ENCODE data around the gene TRPV4.
"Not testable (repeated sequence)": the region's sequence is repeated elsewhere in the genome, so short reads cannot be mapped to it uniquely, and the experiment has no call there.

TRPV4 gene

GRCh38 chr12:109833307-109834189, at the start of gene TRPV4:
Gene TRPV4 (minus strand): TSS chr12:109833398. CDS start chr12:109814796, 18,602 bp downstream.
- no peak for DNase-seq

- no peak for DNase-seq
Observed at GRCh38 chr12:109881752-109882151, 48.6 kb upstream of the TRPV4 start.

- DNase-seq, result no peak
Observed at GRCh38 chr12:109880938-109881337, 47.7 kb upstream of the TRPV4 start.

DNA sequence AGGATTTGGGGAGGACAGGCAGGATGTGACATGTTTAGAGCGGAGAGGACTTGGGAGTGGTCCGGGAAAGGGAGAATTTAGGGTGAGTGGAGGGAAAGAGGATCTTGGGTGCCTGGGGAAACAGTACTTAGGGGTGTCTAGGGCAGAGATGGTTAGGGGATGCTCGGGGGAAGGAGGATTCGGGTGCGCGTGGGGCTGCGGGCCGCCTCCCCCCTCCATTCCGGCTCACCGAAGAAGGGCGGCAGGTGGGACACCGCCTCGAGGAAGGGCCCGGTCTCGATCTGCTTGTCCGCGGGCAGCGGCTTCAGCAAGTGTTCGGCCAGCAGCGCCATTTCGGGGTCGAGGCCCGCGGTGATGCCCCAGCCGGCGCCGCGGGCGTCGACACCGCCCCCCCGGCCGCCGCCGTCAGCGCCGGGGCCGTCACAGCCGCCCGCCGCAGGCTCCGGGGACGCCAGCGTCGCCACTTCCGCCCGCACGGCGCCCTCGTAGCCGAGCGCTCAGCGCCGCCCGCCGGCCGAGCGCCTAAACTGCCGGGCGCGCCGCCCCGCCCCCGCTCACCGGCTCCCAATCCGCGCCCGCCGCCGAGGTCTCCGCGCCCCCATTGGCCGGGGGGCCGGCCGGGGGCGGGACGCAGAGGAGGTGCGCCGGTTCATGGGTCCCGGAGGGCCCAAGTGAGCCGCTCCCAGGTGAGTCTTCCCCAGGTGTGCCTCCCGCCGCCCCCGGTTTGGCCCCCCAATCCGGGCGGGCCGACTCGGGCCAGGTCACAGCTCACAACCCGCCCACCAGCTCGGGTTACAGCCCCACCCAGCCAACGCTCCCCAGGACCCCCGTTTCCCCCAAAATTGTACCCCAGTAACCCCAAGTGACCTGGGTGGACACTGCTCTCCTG, 47.1 kb upstream of the TRPV4 start, which contains the start of gene GLTP:
Gene GLTP, minus strand, starts transcription at position 499 of the 889 bp plus-strand sequence. Its CDS starts 167 bp downstream, at position 332.
- peak in 54 of 58 donors; percentile 14 to 87 (median 75) for DNase-seq

GRCh38 chr12:109879351-109880042, 46.3 kb upstream of the TRPV4 start:
- peak in 15 of 58 donors; percentile 4 to 55 (median 33) for DNase-seq

- peak in 1 of 58 donors; percentile 23 for DNase-seq
Observed at GRCh38 chr12:109878749-109879148, 45.6 kb upstream of the TRPV4 start.

DNA sequence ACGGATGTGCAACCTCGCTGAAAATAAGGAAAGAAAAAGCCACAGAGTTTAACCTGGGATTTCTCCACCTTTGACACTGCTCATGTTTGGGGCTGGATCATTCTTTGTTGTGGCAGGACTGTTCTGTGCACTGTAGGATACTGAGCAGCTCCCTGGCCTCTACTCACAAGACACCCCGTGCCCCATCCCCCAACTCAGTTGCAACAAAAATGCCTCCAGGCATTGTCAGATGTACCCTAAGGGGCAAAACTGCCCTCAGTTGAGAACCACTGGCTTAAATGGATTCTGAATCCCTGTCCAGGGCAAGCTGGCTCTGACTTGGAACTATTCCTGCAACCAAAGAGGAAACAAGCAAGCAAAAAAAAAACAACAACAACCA, 45.0 kb upstream of the TRPV4 start:
- DNase-seq, result peak in 10 of 58 donors; percentile 11 to 71 (median 46)

- DNase-seq, result peak in 31 of 58 donors; percentile 11 to 71 (median 40)
Observed at GRCh38 chr12:109877504-109878246, 44.5 kb upstream of the TRPV4 start.

DNA sequence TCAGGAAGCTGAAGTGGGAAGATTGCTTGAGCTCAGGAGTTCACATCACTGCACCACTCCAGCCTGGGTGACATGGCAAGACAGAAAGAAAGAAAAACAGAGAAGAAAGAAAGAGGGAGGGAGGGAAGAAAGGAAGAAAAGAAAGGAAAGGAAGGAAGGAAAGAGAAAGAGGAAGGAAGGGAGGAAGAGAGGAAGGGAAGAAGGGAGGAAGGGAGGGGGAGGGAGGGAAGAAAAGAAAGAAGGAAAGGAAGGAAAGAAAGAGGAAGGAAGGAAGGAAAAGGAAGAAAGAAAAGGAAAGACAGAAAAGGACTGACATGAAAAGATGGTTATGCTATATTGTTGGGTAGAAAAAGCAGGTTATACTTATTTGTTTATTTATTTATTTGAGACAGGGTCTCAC, 43.2 kb upstream of the TRPV4 start:
- no peak for DNase-seq

- DNase-seq, result peak in 1 of 58 donors; percentile 35
Observed at GRCh38 chr12:109875572-109876131, 42.5 kb upstream of the TRPV4 start.

DNA sequence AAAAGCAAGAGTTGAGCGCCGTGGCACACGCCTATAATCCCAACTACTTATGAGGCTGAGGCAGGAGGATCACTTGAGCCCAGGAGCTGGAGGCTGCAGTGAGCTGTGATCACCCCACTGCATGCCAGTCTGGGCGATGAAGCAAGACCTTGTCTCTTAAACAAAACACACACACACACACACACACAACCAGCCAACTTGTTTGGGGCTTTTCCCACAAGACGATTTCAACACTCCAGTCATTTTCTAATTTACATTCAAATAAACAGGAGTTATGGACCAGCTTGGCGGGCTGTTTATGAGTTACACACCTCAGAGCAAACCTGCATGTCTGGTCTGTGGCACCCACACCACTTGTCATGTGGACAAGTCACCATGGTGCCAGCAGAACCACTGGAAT, 40.5 kb upstream of the TRPV4 start:
- DNase-seq, result no peak

DNA sequence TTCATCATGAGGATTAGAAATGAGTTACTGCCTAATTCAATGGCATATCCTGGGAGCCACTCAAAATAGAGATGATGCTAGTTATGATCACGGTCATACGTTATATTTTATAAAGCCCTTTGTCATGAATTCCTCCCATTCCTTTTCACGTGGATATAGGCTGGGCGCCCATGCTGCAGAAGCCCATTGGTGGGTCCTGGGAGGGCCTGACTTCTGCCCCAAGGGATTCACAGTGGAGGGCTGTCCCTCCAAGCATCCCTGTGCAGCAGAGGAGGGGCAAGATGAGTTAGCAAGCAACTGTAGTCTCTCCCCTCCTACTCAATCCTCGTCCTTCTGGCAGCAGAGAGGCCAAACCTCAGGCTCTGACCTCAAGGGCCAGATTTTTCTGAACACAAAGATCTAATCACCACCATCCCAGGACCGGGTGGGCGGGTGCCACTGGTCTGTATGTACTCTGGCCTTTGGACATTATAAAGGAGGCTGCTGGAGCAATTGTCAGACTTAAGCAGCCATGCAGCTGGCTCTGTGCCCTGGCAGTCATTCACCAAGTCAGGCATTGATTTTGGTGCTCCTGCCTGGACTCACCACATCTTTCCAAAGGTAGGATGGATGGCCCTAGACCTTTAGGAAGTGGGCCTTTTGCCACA, 38.6 kb upstream of the TRPV4 start:
- DNase-seq, result peak in 5 of 58 donors; percentile 9 to 71 (median 30)

DNA sequence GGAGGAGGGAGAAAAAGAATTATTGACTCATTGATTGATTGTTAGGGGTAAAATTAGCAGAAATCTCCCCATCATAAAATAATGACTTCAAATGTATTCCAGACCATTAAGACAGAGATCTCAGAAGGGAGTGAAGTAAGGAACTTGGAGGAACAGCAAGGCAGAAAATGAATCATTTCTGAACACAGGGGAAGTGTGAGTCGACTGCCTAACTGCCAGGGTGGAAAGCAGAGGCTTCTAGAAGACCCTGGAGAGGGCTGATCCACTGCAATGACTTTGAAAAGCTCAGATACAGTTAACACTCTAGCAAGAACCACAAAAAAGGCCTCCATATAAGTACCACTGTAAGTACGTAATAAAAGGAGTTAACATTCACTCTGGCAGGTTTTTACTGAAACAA, 37.5 kb upstream of the TRPV4 start:
- DNase-seq, result no peak

DNA sequence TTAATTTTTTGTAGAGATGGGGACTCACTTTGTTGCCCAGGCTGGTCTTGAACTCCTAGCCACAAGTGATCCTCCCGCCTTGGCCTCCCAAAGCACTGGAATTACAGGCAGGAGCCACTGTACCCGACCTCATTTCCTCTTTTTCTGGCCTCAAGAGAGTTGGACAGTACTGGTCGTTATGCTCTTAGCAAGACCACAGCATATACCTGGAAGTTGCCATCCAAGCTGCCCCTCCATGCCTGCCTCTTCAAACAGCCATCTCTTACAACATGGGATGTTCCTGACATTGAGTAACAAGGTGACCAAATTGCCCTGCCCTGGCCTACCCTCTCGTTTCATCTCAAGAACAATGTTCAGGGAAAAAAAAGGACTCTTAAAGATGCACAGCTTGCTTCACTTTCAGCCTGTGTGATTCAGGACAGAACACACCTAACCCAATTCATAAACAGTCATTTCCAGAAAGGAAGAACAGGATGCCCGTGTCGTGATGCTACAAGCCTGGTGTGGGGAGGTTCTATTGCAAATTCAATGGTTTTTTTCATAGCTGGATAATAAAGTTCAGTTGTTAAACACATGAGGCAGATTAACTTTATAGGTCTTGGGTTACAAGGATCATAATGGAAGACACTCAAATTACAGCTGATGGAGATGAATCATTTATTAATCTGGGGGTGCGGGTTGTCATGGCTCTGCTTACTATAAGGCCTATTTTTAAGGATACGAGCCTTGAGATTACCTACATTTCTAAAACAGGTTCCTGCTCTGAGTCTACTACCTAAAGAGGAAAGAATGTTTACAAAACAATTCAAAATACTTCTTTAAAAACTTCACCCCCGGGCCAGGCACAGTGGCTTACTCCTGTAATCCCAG, 35.2 kb upstream of the TRPV4 start:
- DNase-seq, result no peak

- no peak for DNase-seq
Observed at GRCh38 chr12:109864916-109865315, 31.7 kb upstream of the TRPV4 start.

DNA sequence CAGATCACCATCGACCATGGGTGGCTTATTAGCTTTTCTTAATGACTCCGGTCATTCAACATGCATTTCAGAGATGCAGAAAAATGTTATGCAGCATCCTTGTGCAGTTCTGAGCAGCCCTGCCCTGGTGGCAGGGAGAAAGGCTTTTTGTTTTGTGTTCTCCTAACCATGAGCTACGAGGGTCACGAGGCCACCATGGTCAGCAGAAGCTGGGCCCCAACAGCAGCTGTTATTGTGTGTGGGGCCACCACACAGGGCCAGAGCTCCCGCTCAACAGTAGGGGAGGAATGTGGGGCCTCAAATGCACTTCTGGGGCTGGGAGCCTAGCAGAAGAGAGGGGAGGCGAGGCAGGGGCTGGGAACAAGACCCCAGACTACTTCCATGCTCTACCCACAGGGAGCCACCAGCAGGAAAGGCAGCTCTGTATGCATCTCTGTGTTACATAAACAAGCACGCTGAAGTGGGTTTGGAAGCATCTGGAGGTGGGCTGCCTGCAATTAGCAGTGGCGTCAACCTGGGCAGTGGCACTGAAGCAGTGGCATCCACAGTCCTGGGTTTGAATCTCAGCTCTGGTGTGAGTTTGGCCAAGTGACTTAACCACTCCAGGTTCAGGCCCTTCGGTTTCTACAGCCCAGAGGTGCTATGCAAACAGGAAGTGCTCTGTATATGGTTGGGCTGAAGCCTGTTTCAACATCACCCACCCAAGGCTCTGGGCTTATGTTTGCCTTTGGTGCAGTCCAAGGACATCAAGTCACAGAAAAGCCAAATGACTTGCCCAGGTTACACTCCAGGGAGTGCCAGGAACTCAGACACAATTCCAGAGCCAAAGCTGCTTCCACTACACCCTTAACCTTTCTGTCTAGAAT, 30.9 kb upstream of the TRPV4 start:
- DNase-seq, result peak in 50 of 58 donors; percentile 13 to 89 (median 61)

DNA sequence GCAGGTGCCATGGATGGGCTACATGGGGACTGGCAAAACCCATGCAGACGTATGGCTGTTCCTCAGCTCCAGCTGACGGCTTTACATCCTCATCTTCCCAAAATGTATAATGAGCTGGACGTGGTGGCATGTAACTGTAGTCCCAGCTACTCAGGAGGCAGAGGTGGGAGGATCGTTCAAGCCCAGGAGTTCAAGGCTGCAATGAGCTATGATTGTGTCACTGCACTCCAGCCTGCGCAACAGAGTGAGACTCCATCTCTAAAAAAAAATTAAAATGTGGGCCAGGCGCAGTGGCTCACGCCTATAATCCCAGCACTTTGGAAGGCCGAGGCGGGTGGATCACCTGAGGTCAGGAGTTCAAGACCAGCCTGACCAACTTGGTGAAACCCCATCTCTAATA, 29.3 kb upstream of the TRPV4 start:
- DNase-seq, result not testable (repeated sequence)

All from anterior cingulate cortex (tissue), 58 donors.